ENCODE measurements around the gene ZNF93.
"Not testable (repeated sequence)": the region's sequence is repeated elsewhere in the genome, so short reads cannot be mapped to it uniquely, and the experiment has no call there.

ZNF93 gene

GRCh38 chr19:19900729-19901444 is at the start of gene ZNF93:
TSS of gene ZNF93 (plus strand) at chr19:19900946. CDS start at chr19:19901089, 143 bp downstream.
- Histone ChIP-seq H3K9me3 (ENCODE audit: insufficient read depth, low read length) (no peaks in the 10 kb centered on the region), H3K4me3 (ENCODE audit: insufficient read depth, low read length, poor library complexity, severe bottlenecking) (peak within 1 kb of the TSS; percentile 80), H3K27me3 (ENCODE audit: low read length) (no peaks in the 10 kb centered on the region), H3K4me2 (ENCODE audit: low read depth, low read length, poor library complexity, severe bottlenecking) (peak within 1 kb of the TSS; percentile 94), H3K9me2 (replicated peaks; ENCODE audit: insufficient read depth, low read length) (no peaks in the 10 kb centered on the region), H3K27ac (ENCODE audit: low read depth, low read length) (peak within 1 kb of the TSS; percentile 73), H3K9ac (ENCODE audit: low read length) (peak within 1 kb of the TSS; percentile 90), H3K36me3 (ENCODE audit: low read length) (no peaks in the 10 kb centered on the region), H4K20me1 (ENCODE audit: low read depth, low read length) (peaks cover 4% of the 10 kb centered on the region; the same call in 1 of the 2 replicates), H3K79me2 (ENCODE audit: insufficient read depth, low read length) (peaks cover 50% of the 10 kb centered on the region), H3F3A (ENCODE audit: insufficient read depth) (peaks cover 28% of the 10 kb centered on the region), H2AFZ (ENCODE audit: low read depth, low read length, severe bottlenecking) (peak within 1 kb of the TSS; percentile 70)
- TF ChIP-seq EZH2phosphoT487 (conservative IDR thresholded peaks at IDR 0.05; ENCODE audit: low read length) (no peak), CTCF (IDR thresholded peaks at IDR 0.05; ENCODE audit: insufficient read depth, low read length, poor library complexity, severe bottlenecking) (no peak)

GRCh38 chr19:19851740-19852139 is 49.0 kb upstream of the ZNF93 start:
- H3K36me3 ChIP-seq (ENCODE audit: low read length); H3K4me3 ChIP-seq (ENCODE audit: insufficient read depth, low read length, poor library complexity, severe bottlenecking); H3K27me3 ChIP-seq (ENCODE audit: low read length); H2AFZ ChIP-seq (ENCODE audit: low read depth, low read length, severe bottlenecking); H3K9ac ChIP-seq (ENCODE audit: low read length); H3K27ac ChIP-seq (ENCODE audit: low read depth, low read length); H3K9me2 ChIP-seq (replicated peaks; ENCODE audit: insufficient read depth, low read length); H3K4me2 ChIP-seq (ENCODE audit: low read depth, low read length, poor library complexity, severe bottlenecking); H3K79me2 ChIP-seq (ENCODE audit: insufficient read depth, low read length); H4K20me1 ChIP-seq (ENCODE audit: low read depth, low read length); H3K9me3 ChIP-seq (ENCODE audit: insufficient read depth, low read length): not testable (repeated sequence)
- peaks cover 14% of the 10 kb centered on the region for H3F3A ChIP-seq (ENCODE audit: insufficient read depth)

GRCh38 chr19:19858751-19859150 is 42.0 kb upstream of the ZNF93 start:
- no peak overlapping the region for H3K27ac ChIP-seq (ENCODE audit: low read depth, low read length)
- no peak overlapping the region for H2AFZ ChIP-seq (ENCODE audit: low read depth, low read length, severe bottlenecking)
- H3K4me3 ChIP-seq (ENCODE audit: insufficient read depth, low read length, poor library complexity, severe bottlenecking) = no peak overlapping the region
- no peaks in the 10 kb centered on the region for H3K9me3 ChIP-seq (ENCODE audit: insufficient read depth, low read length)
- no peak overlapping the region for H3K9ac ChIP-seq (ENCODE audit: low read length)
- peaks cover 35% of the 10 kb centered on the region; the same call in 1 of the 2 replicates for H3K79me2 ChIP-seq (ENCODE audit: insufficient read depth, low read length)
- TF ChIP-seq EZH2phosphoT487 (conservative IDR thresholded peaks at IDR 0.05; ENCODE audit: low read length) (no peak), CTCF (IDR thresholded peaks at IDR 0.05; ENCODE audit: insufficient read depth, low read length, poor library complexity, severe bottlenecking) (no peak)
- H4K20me1 ChIP-seq (ENCODE audit: low read depth, low read length) = no peaks in the 10 kb centered on the region
- H3K36me3 ChIP-seq (ENCODE audit: low read length) = peaks cover 4% of the 10 kb centered on the region; the same call in 1 of the 2 replicates
- no peaks in the 10 kb centered on the region for H3K9me2 ChIP-seq (replicated peaks; ENCODE audit: insufficient read depth, low read length)
- no peaks in the 10 kb centered on the region for H3K27me3 ChIP-seq (ENCODE audit: low read length)
- H3K4me2 ChIP-seq (ENCODE audit: low read depth, low read length, poor library complexity, severe bottlenecking) = peak overlapping the region; percentile 74
- no peaks in the 10 kb centered on the region for H3F3A ChIP-seq (ENCODE audit: insufficient read depth)

GRCh38 chr19:19860756-19861390 is 39.9 kb upstream of the ZNF93 start:
- H3K4me3 ChIP-seq (ENCODE audit: insufficient read depth, low read length, poor library complexity, severe bottlenecking) = peak overlapping the region; percentile 59
- peaks cover 37% of the 10 kb centered on the region; the same call in 1 of the 2 replicates for H3K79me2 ChIP-seq (ENCODE audit: insufficient read depth, low read length)
- no peak overlapping the region for H2AFZ ChIP-seq (ENCODE audit: low read depth, low read length, severe bottlenecking)
- H3K27me3 ChIP-seq (ENCODE audit: low read length) = no peaks in the 10 kb centered on the region
- no peaks in the 10 kb centered on the region for H3K9me2 ChIP-seq (replicated peaks; ENCODE audit: insufficient read depth, low read length)
- TF ChIP-seq CTCF (IDR thresholded peaks at IDR 0.05; ENCODE audit: insufficient read depth, low read length, poor library complexity, severe bottlenecking) (no peak), EZH2phosphoT487 (conservative IDR thresholded peaks at IDR 0.05; ENCODE audit: low read length) (no peak)
- H3K9ac ChIP-seq (ENCODE audit: low read length) = peak overlapping the region; percentile 71
- H3K4me2 ChIP-seq (ENCODE audit: low read depth, low read length, poor library complexity, severe bottlenecking) = peak overlapping the region; percentile 74
- peaks cover 4% of the 10 kb centered on the region; the same call in 1 of the 2 replicates for H3K36me3 ChIP-seq (ENCODE audit: low read length)
- H4K20me1 ChIP-seq (ENCODE audit: low read depth, low read length) = no peaks in the 10 kb centered on the region
- peak overlapping the region; percentile 40 for H3K27ac ChIP-seq (ENCODE audit: low read depth, low read length)
- no peaks in the 10 kb centered on the region for H3K9me3 ChIP-seq (ENCODE audit: insufficient read depth, low read length)
- peaks cover 2% of the 10 kb centered on the region; the same call in 1 of the 2 replicates for H3F3A ChIP-seq (ENCODE audit: insufficient read depth)
